DND-41 (cell line): ENCODE data around the gene GTSE1.

Experiments
- ATAC-seq: fragments of 200-7000 bp; cut with Tn5 transposase; 3 replicates; pipeline ENCODE4 v1.9.1; 2021; ENCODE audit warnings: low read depth; ENCODE audit not compliant: insufficient read depth
- DNase-seq: peaks from one replicate; pipeline ENCODE4 v3.0.0-alpha.2; 2020
- H2AFZ ChIP-seq: 2 replicates; pipeline ENCODE4 v1.6.0; 2012; ENCODE audit warnings: low read depth, low read length
- H3K27ac ChIP-seq: 2 replicates; pipeline ENCODE4 v1.5.1; 2012; ENCODE audit warnings: low read length, inconsistent platforms
- H3K27me3 ChIP-seq: fragments of 200-600 bp; sonication (generic); 2 replicates; pipeline ENCODE4 v1.6.0; 2012; ENCODE audit warnings: low read length, mild to moderate bottlenecking, inconsistent platforms; ENCODE audit not compliant: insufficient read depth, poor library complexity
- H3K36me3 ChIP-seq: 2 replicates; pipeline ENCODE4 v1.5.1; 2012; ENCODE audit warnings: low read length, inconsistent platforms; ENCODE audit not compliant: insufficient read depth
- H3K4me1 ChIP-seq: 2 replicates; pipeline ENCODE4 v1.5.1; 2012; ENCODE audit warnings: mild to moderate bottlenecking, low read length; ENCODE audit not compliant: insufficient read depth
- H3K4me2 ChIP-seq: 2 replicates; pipeline ENCODE4 v1.6.0; 2012; ENCODE audit warnings: mild to moderate bottlenecking, moderate library complexity, low read length, inconsistent platforms; ENCODE audit not compliant: insufficient read depth
- H3K4me3 ChIP-seq, 2 experiments: fragments of 200-600 bp in 1 of 2; shearing (Covaris generic) in 1 of 2; 2 replicates each; pipeline ENCODE4 v1.5.1; 2012 to 2016; ENCODE audit warnings: inconsistent platforms in 2 of 2, low read length in 2 of 2, mild to moderate bottlenecking in 2 of 2, low read depth in 1 of 2, moderate library complexity in 1 of 2
- H3K79me2 ChIP-seq: 2 replicates; pipeline ENCODE4 v1.6.0; 2012; ENCODE audit warnings: low read length, inconsistent platforms; ENCODE audit not compliant: insufficient read depth
- H3K9ac ChIP-seq: 2 replicates; pipeline ENCODE4 v1.6.0; 2012; ENCODE audit warnings: low read depth, mild to moderate bottlenecking, inconsistent platforms, low read length, moderate library complexity
- H3K9me3 ChIP-seq: 2 replicates; pipeline ENCODE4 v1.5.1; 2012; ENCODE audit warnings: low read length, moderate library complexity, mild to moderate bottlenecking, inconsistent platforms; ENCODE audit not compliant: insufficient read depth, severe bottlenecking
- H4K20me1 ChIP-seq: 2 replicates; pipeline ENCODE4 v1.6.0; 2012; ENCODE audit warnings: low read length; ENCODE audit not compliant: insufficient read depth
- EZH2 ChIP-seq: IDR thresholded peaks from 3 replicates; pipeline ENCODE4 v1.6.1; 2012; ENCODE audit warnings: borderline replicate concordance, low read depth, mild to moderate bottlenecking, moderate library complexity, low read length, inconsistent platforms; ENCODE audit not compliant: severe bottlenecking
- TF ChIP-seq, protein P1 (sequence below): IDR thresholded peaks from 2 replicates; pipeline ENCODE4 v1.5.1; 2012; ENCODE audit warnings: borderline replicate concordance, low read length, moderate library complexity, mild to moderate bottlenecking; ENCODE audit not compliant: poor library complexity, severe bottlenecking; ENCODE audit errors: extremely low read depth

GTSE1 gene

DNA sequence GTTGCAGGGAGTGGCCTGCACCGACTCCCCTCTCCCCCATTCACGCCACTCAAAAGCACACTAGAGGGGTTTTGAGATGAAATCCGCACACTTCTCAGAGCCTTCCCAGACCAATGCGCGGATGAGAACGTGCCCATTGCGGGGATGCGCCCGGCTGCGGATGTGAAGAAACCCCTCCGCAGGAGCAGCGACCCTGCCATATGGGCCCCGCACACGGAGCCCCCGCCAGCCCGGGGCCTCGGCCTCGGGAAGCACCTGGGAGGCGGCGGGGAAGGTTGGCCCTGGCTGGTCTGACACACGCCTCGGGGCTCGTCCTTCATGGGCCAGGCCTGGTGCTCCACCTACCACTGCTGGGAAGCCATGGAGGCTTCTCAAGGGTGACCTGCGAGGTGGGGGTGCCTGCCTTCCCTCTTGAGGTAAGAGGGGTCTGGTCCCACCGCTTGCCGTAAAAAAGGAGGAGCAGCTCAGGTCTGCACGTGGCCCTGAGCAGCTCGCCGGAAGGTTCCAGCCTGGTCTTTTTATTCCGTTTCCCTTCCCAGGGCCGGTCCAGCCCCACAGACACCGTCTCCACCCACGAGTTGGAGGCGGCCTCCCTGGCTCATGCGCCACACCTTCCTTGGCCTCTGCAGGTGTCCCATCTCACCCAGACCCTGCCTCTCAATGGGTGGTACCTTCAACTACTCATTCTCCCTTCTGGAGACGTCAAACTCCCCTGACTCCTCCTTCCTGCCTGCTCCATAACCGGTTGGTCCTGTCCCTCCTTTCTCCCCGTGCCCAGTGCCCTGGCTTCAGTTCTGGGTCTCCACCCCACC, 78.2 kb downstream of the GTSE1 start:
- H4K20me1 ChIP-seq = no peaks in the 10 kb centered on the region; the same call in 1 of the 2 replicates
- no peaks in the 10 kb centered on the region for H3K9me3 ChIP-seq
- peaks cover 4% of the 10 kb centered on the region; the same call in 1 of the 2 replicates for H3K4me1 ChIP-seq
- H3K9ac ChIP-seq = no peak overlapping the region
- H3K36me3 ChIP-seq = no peaks in the 10 kb centered on the region
- no peak overlapping the region for H2AFZ ChIP-seq
- no peak for DNase-seq
- H3K27me3 ChIP-seq = no peaks in the 10 kb centered on the region
- H3K79me2 ChIP-seq = no peaks in the 10 kb centered on the region
- no peak for TF ChIP-seq EZH2
- TF ChIP-seq, protein P1, sequence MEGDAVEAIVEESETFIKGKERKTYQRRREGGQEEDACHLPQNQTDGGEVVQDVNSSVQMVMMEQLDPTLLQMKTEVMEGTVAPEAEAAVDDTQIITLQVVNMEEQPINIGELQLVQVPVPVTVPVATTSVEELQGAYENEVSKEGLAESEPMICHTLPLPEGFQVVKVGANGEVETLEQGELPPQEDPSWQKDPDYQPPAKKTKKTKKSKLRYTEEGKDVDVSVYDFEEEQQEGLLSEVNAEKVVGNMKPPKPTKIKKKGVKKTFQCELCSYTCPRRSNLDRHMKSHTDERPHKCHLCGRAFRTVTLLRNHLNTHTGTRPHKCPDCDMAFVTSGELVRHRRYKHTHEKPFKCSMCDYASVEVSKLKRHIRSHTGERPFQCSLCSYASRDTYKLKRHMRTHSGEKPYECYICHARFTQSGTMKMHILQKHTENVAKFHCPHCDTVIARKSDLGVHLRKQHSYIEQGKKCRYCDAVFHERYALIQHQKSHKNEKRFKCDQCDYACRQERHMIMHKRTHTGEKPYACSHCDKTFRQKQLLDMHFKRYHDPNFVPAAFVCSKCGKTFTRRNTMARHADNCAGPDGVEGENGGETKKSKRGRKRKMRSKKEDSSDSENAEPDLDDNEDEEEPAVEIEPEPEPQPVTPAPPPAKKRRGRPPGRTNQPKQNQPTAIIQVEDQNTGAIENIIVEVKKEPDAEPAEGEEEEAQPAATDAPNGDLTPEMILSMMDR = no peak
- ATAC-seq = no peak
- no peak overlapping the region for H3K4me3 ChIP-seq
- H3K27ac ChIP-seq = no peak overlapping the region
- no peak overlapping the region for H3K4me2 ChIP-seq

DNA sequence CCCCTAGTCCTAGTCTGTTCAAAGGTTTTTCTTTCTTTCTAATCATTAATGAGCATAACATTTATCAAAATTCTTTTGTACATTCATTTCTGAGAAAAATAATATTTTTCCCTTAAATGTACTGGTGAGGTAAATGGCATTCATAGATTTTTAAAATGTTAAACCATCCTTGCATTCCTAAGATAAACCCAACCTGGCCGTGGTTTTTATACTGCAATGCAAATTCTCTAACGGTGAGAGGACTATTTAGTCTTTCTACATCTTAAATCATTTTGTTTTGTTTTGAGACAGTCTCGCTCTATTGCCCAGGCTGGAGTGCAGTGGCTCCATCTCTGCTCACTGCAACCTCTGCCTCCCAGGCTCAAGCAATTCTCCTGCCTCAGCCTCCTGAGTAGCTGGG, 79.4 kb downstream of the GTSE1 start:
- H3K4me2 ChIP-seq = no peak overlapping the region
- H3K9me3 ChIP-seq = no peaks in the 10 kb centered on the region
- H3K4me1 ChIP-seq = peaks cover 4% of the 10 kb centered on the region; the same call in 1 of the 2 replicates
- no peaks in the 10 kb centered on the region for H3K79me2 ChIP-seq
- no peak overlapping the region for H3K4me3 ChIP-seq
- no peaks in the 10 kb centered on the region; the same call in 1 of the 2 replicates for H4K20me1 ChIP-seq
- TF ChIP-seq EZH2 = no peak
- TF ChIP-seq, protein P1 = no peak
- no peak overlapping the region for H2AFZ ChIP-seq
- H3K9ac ChIP-seq = no peak overlapping the region
- no peaks in the 10 kb centered on the region for H3K36me3 ChIP-seq
- ATAC-seq = no peak
- DNase-seq = no peak
- no peak overlapping the region for H3K27ac ChIP-seq
- H3K27me3 ChIP-seq = no peaks in the 10 kb centered on the region

DNA sequence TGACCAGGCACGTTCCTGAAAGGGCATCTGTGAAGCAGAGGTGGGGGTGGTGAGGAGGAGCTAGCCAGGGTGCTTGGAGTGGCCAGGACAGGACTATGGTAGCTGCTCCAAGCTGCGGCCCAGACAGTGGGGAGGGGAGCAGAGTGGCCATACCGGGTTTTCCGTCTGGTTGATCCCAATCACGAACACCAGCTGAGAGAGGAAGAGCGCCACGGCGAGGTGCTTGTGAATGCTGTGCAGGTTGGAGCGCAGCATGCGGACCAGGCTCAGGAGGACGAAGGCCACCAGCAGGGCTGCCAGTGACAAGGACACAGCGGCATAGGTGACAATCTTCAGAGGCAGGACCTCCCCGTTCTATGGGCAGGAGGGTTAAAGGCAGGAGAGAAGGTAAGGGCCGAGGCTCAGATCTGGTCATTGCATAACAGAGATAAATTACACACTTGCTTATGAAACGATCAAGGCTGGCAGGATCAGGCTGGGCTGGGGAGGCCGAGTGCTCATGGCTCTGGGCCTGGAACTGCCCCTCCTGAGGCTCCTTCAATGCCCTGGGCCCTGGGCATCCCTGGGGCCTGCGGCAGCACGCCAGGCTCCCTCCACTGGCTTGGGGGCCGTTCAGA, 80.3 kb downstream of the GTSE1 start:
- H3K4me2 ChIP-seq = no peak overlapping the region
- H3K9ac ChIP-seq = no peak overlapping the region
- DNase-seq (no peak), ATAC-seq (no peak)
- no peak overlapping the region for H3K4me3 ChIP-seq
- TF ChIP-seq EZH2 = no peak
- TF ChIP-seq, protein P1 = no peak
- H3K9me3 ChIP-seq = no peaks in the 10 kb centered on the region
- H3K27ac ChIP-seq = no peak overlapping the region
- no peaks in the 10 kb centered on the region for H3K36me3 ChIP-seq
- H4K20me1 ChIP-seq = no peaks in the 10 kb centered on the region; the same call in 1 of the 2 replicates
- no peak overlapping the region for H2AFZ ChIP-seq
- H3K27me3 ChIP-seq = no peaks in the 10 kb centered on the region
- no peaks in the 10 kb centered on the region for H3K79me2 ChIP-seq
- peaks cover 4% of the 10 kb centered on the region; the same call in 1 of the 2 replicates for H3K4me1 ChIP-seq
